HuH-7.5 (cell line): ENCODE data around the gene AKTIP.
"Not testable (repeated sequence)": the region's sequence is repeated elsewhere in the genome, so short reads cannot be mapped to it uniquely, and the experiment has no call there.

Experiments used
- DNase-seq: peaks from one replicate; pipeline ENCODE4 v3.0.0; 2011; ENCODE audit warnings: low spot score

The AKTIP gene

DNA sequence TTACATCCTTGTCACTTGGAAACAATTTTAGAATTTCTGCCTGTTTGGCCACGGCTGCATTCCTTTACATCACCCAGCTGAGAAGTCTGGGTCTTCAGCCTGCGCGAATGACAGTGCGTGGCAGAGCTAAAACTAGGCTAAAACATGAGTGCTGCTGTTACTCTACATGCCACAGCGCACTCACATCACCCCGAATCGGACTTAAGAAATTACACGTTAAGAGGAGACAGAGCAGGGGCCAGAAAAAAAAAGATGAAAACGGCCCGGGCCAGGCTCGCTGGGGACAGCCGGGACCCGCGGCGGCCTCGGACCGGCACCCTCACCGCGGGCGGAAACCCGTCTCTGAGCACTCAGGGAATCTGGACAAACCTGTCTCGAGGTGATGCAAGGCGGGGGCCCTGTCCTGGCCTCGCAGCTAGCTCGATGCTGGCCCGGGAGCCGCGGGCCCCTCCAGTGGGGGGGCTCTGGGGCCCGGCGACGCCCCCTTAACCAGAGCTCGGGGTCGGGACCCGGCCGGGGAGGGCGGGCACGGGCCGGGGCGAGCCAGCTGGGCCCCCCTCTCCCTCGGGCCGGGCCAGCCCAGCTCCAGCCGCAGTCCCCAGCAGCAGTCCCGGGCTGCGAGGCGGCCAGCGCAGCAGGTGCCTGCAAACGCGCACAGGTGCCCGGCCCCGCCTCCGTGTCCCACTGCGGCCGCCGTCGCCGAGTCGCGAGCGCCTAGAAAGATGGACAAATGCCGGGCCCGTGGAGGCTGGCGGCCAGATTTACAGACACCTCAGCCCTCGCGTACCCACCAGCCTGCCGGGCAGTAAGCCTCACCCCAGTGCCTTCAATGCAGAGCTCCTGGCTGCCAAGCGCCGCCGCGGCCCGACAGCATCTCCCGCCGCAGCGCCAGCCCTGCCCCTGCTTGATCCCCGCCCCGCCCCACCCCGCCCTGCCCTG is at the start of gene AKTIP:
AKTIP (minus strand) TSS at position 879 of the 939 bp plus-strand sequence. CDS start 2,950 bp downstream, outside the sequence.
- DNase-seq: no peak

- peak; percentile 56 for DNase-seq
Observed at GRCh38 chr16:53549970-53550690, 47.1 kb upstream of the AKTIP start.

DNA sequence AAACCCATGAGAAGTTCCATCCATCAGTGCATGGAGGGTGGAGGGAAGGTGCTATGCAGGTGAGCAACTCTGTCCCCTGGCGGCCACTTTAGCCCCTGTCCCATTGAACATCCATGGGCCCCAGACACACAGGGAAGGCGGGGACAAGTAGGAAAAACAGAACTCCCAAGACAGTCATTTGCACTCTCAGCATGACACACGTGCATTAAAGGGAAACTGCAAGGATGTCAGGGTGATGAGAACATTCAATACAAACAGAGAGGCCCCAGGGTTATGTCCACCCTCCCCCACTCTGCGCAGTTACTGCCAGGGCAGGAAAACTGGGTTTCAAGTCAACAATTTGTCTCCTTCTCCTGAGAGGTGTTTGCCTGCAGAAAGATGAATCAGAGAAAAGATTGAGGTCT is 44.0 kb upstream of the AKTIP start:
- peak; percentile 60 for DNase-seq

GRCh38 chr16:53545433-53545832 is 42.4 kb upstream of the AKTIP start:
- DNase-seq: no peak

GRCh38 chr16:53542283-53542682 is 39.3 kb upstream of the AKTIP start:
- no peak for DNase-seq

- DNase-seq: no peak
Observed at GRCh38 chr16:53541326-53541725, 38.3 kb upstream of the AKTIP start.

GRCh38 chr16:53539759-53540718 is 37.0 kb upstream of the AKTIP start:
- not testable (repeated sequence) for DNase-seq

DNA sequence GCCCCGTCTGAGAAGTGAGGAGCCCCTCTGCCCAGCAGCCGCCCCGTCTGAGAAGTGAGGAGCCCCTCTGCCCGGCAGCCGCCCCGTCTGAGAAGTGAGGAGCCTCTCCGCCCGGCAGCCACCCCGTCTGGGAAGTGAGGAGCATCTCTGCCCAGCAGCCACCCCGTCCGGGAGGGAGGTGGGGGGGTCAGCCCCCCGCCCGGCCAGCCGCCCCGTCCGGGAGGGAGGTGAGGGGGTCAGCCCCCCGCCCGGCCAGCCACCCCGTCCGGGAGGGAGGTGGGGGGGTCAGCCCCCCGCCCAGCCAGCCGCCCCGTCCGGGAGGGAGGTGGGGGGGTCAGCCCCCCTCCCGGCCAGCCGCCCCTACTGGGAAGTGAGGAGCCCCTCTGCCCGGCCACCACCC is 36.3 kb upstream of the AKTIP start:
- not testable (repeated sequence) for DNase-seq

DNA sequence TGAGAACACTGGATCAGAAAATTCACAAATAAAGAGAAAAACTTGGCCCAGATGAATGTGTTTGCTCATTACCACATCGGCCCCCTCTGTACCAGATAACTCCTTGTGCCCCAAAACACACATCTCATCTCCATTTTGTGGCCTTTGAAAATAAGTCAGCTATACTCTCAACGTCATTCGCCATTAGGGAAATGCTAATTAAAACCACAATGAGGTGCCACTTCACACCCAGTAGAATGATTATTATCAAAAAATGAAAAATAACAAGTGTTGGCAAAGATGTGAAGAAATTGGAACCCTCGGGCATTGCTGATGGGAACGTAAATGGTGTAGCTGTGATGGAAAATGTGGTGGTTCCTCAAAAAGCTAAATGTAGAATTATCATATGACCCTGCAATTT is 34.6 kb upstream of the AKTIP start:
- no peak for DNase-seq

GRCh38 chr16:53534206-53534605 is 31.2 kb upstream of the AKTIP start:
- no peak for DNase-seq

- no peak for DNase-seq
Observed at GRCh38 chr16:53530741-53531140, 27.7 kb upstream of the AKTIP start.

DNA sequence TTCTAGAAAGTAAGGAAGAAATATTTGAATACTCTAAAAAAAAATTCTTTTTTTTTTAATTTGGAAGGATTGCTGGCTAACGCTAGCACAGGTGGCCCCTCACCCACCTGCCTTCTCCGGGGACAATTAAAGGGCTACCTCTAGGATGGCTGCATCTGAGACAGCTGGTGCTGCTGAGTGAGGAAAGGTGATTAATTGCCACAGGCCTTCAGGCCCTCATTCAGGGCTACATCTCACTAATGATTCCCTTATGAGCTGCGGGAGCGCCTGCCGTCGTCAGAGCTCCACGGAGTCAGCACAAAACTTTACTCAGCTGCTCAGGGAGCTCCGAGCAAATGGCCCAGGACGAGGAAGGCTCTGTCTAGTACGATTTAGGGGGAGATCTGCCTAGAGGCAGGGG is 27.0 kb upstream of the AKTIP start:
- DNase-seq: no peak

DNA sequence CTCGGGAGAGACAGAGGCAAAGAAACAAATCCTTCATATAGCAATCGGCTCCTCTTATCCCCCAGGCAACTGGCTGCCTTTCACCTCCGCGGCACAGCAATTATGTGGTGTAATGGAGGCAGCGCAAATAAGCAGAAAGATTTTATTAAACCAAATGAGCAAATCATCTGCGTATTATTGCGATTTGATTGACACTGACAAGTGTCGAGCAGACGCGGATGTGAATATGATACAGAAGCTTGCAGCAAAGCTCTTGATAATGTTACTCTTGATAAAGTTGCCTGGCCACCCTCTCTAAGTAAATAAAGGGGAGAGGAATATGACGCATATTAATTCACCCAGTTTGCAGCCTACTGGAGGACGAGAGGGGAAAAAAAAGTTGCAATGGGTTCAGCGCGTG is 26.5 kb upstream of the AKTIP start:
- DNase-seq: no peak

- no peak for DNase-seq
Observed at GRCh38 chr16:53528797-53529196, 25.8 kb upstream of the AKTIP start.

DNA sequence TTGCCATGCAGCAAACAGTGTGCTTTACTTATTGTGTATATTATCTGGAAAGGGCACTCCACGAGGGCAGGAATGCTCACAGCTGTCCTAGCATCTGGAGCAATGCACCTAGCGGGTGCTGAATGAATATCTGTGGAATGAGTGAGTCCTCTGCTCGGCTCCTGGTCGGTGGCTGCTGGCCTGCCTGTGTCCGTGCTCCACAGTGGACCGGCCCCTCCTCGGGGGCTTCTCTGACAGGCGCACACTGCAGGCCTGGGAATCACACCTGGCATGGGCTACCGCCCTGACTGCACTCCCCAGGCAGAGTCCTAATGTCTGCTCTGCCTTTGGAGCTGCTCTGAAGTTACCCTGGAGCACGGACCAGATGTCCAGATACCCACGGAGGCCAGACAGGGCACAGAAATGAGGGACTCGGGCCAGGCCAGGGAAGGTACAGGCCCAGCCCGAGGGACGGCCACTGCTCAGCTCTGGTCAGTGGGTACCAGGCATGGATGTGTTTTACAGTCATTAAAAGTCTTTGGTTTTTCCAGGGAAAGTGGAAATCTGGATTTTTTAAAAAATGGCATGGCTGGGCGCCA is 21.1 kb upstream of the AKTIP start:
- no peak for DNase-seq

- DNase-seq: no peak
Observed at GRCh38 chr16:53523126-53523804, 20.3 kb upstream of the AKTIP start.

- no peak for DNase-seq
Observed at GRCh38 chr16:53519417-53520091, 16.5 kb upstream of the AKTIP start.

DNA sequence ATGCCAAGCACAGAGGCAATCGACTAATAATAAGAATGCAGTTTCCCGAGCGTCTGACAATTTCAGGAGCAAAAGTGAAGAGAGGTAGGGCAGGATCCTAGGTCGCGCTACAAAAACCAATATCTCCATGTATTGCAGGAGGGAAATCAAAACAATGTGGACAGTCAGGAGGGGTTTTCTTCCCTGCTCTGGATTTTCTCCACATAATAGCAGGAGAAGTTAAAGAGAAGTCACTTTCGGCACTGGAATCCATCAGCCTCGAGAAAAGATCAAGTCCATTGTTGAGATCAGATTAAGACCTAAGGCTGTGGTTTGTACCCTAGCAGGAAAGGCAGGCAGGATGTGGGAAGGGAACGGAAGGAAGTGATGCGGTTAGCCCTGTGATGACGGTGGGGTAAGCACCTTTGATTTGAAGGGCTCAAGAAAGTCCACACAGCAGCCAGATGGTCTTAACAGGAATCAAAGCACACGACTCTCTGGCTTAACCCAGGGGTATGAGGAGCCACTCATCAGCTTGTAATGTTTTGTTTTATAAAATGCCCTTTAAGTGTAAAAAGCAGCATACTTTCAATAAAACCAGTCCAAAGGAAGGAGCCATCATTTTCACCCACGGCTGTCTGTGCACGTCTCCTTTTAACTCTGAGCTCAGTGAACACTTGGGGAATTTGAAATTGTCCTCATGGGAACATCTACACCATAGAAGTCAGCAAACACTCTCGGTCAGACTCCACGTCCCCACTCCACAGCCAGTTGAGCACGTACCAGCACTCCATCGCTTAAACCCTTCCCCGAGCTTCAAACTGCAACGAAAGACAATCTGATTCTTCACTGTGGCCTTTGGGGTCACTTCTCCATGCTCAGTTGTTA is 15.8 kb upstream of the AKTIP start:
- DNase-seq: no peak

DNA sequence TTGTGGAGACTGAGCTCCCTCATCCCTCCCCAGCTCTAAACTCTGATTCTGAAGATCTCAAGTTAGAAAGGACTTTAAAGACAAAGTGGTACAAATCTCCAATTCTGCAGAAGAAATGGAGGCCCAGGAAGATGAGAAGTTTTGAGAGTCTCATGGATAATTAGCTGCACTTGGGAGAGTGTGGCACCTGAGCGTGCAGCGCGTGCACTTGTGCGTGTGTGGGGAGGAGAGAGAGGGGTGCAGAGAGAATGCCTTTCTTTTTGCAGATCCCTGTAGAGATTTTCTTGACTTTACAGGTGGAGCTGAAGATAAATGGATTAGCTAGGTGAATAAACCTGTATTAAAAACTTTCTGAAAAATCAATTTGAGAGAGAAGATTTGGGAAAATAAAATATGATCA is 14.8 kb upstream of the AKTIP start:
- DNase-seq: no peak
